Prostate gland (tissue), 2 donors: ENCODE data around the gene FFAR3.

Experiments
- CTCF ChIP-seq, 4 experiments: fragments of 200-600 bp in 2 of 4; fragments of 450-650 bp in 2 of 4; sonication (generic) in 2 of 4; IDR thresholded peaks; 1 replicate in 3 of 4; 2 replicates in 1 of 4; pipeline ENCODE4 v1.5.1; 2016 to 2019; ENCODE audit warnings: antibody characterized with exemption in 4 of 4, mild to moderate bottlenecking in 2 of 4, moderate library complexity in 2 of 4
- POLR2A ChIP-seq: fragments of 450-650 bp; IDR thresholded peaks from one replicate; pipeline ENCODE4 v1.6.1; 2016; ENCODE audit warnings: antibody characterized with exemption, mild to moderate bottlenecking

- no peak for TF ChIP-seq CTCF (IDR thresholded peaks at IDR 0.05)
- no peak for TF ChIP-seq POLR2A
These were observed 15.8 kb upstream of the FFAR3 start for GRCh38 chr19:35342430-35342829.
